Common myeloid progenitor, CD34-positive (primary cell): ENCODE results near the gene RNASEH2B.

Experiments
- CTCF ChIA-PET: fragments of 350-600 bp; sonication (Branson Sonifier 250); formaldehyde crosslinking; loops from one replicate; lab custom pipeline; 2021; ENCODE audit warnings: antibody characterized with exemption; lab: Charles Lee
- POLR2A ChIA-PET: fragments of 350-600 bp; sonication (Branson Sonifier 250); formaldehyde crosslinking; loops from one replicate; lab custom pipeline; 2021; ENCODE audit warnings: antibody characterized with exemption; lab: Charles Lee
- DNase-seq, 3 donors: peaks; one replicate each; pipeline versions ENCODE4 v3.0.0 to v3.0.0-alpha.2; 2013
- H3K27ac ChIP-seq, 2 experiments: 1 replicate in 1 of 2; 2 replicates in 1 of 2; pipeline ENCODE4 v1.7.0; 2013; ENCODE audit warnings: inconsistent platforms in 2 of 2, low read length in 2 of 2, mild to moderate bottlenecking in 2 of 2, low read depth in 1 of 2, moderate library complexity in 1 of 2; ENCODE audit not compliant: severe bottlenecking in 2 of 2, insufficient read depth in 1 of 2, poor library complexity in 1 of 2
- H3K27me3 ChIP-seq, 5 experiments: replicated peaks in 2 of 5; 1 replicate in 3 of 5; 2 replicates in 2 of 5; pipeline versions ENCODE4 v1.6.1 to v1.7.0; 2013; ENCODE audit warnings: low read length in 4 of 5, mild to moderate bottlenecking in 2 of 5, moderate library complexity in 2 of 5, inconsistent platforms in 1 of 5; ENCODE audit not compliant: insufficient read depth in 5 of 5, control insufficient read depth in 4 of 5
- H3K36me3 ChIP-seq, 4 experiments: 1 replicate in 2 of 4; 2 replicates in 2 of 4; pipeline versions ENCODE4 v1.6.1 to v1.7.0; 2013; ENCODE audit warnings: low read length in 3 of 4, control low read depth in 1 of 4, mild to moderate bottlenecking in 1 of 4; ENCODE audit not compliant: control insufficient read depth in 4 of 4, insufficient read depth in 4 of 4
- H3K4me1 ChIP-seq, 4 experiments: 1 replicate in 3 of 4; 2 replicates in 1 of 4; pipeline versions ENCODE4 v1.6.1 to v1.7.1; 2013; ENCODE audit warnings: low read length in 3 of 4, mild to moderate bottlenecking in 3 of 4, control low read depth in 1 of 4, inconsistent platforms in 1 of 4, moderate library complexity in 1 of 4; ENCODE audit not compliant: control insufficient read depth in 4 of 4, insufficient read depth in 4 of 4; ENCODE audit errors: control extremely low read depth in 1 of 4
- H3K4me3 ChIP-seq, 7 experiments: 1 replicate in 4 of 7; 2 replicates in 3 of 7; pipeline versions ENCODE4 v1.5.1 to v1.7.0; 2013; ENCODE audit warnings: mild to moderate bottlenecking in 7 of 7, low read length in 6 of 7, moderate library complexity in 6 of 7, inconsistent platforms in 2 of 7, low read depth in 2 of 7, control low read depth in 1 of 7; ENCODE audit not compliant: insufficient read depth in 4 of 7, control insufficient read depth in 1 of 7; ENCODE audit errors: extremely low read depth in 1 of 7
- H3K9me3 ChIP-seq, 5 experiments: 1 replicate in 4 of 5; 2 replicates in 1 of 5; pipeline versions ENCODE4 v1.6.1 to v1.7.1; 2013; ENCODE audit warnings: low read length in 4 of 5, mild to moderate bottlenecking in 2 of 5, inconsistent platforms in 1 of 5, low read depth in 1 of 5, moderate library complexity in 1 of 5; ENCODE audit not compliant: control insufficient read depth in 4 of 5, insufficient read depth in 2 of 5; ENCODE audit errors: control extremely low read depth in 1 of 5
- WGBS: methylation state at CpG from one replicate; pipeline ENCODE4 v1.1.5; 2013; ENCODE audit not compliant: insufficient coverage; 5-methylcytosine and 5-hydroxymethylcytosine counted together

RNASEH2B gene

DNA sequence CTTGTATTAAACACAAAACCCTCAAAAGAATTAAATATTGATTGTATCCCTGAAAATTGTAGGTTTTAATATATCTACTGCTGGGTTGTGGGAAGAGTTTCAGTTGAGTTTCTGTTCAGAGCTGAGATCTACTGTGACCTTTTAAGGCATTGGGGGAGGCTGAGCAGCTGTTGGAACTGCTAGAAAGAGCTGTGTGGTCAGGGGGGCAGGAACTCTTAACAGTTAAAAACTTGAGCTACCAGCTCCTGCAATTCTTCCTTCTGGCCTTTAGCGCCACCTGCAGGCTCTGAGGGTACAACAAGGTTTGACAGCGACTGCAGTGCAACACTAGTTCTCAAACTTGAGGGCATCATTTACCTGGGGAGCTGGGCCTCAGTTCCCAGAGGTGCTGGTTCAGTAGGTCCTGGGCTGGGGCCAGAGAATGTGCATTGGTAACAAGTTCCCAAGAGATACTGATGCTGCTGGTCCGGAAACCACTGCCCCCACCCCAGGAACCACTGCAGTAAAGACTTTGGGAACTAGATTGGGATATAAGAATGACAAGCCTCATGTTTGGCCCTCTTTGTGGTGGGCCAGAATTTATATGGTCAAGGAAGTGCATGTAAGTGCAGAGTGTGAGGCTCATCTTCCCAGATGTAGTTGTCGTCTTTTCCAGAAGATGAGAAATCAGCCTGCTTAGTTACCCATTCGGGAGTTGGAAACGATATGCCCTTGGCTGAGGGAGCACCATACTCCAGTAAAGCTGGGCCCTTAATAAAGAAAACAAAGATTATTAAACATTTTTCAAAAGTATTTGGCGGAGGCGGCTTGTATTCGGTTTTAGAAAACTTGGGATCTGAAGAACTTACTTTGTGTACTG lies 2.6 kb downstream of the RNASEH2B start:
- no peaks in the 10 kb centered on the region for H3K9me3 ChIP-seq
- peak overlapping the region; percentile 30 to 95 for H3K27ac ChIP-seq
- peaks cover 0 to 4% (median 0%) of the 10 kb centered on the region in 4 experiments for H3K36me3 ChIP-seq
- H3K4me3 ChIP-seq: peak overlapping the region in 6 of 7 experiments; percentile 83 to 97 (median 86)
- peaks cover 45 to 87% (median 69%) of the 10 kb centered on the region in 4 experiments for H3K4me1 ChIP-seq
- DNase-seq: peak; percentile 92 to 98 (median 98)
- WGBS: 50% methylated on average over 6 of the region's 9 CpGs
- H3K27me3 ChIP-seq: no peaks in the 10 kb centered on the region
- ChIA-PET CTCF (interaction anchor here (0.6 to 2.6 kb wide), 44 partner anchors 10 to 939 kb away, joined by 3 to 22 read pairs (median 4); no protein-coding TSS in a partner anchor), POLR2A (interaction anchor here (0.6 to 1.4 kb wide), 3 partner anchors 788 to 1869 kb away, joined by 3 to 9 read pairs (median 4); partner anchors contain the start of gene TRIM13)

- Histone ChIP-seq H3K9me3 (no peaks in the 10 kb centered on the region), H3K4me3 (no peak overlapping the region), H3K27me3 (no peaks in the 10 kb centered on the region), H3K36me3 (peaks cover 0 to 4% (median 0%) of the 10 kb centered on the region in 4 experiments), H3K27ac (peak overlapping the region in 1 of 2 experiments; percentile 16), H3K4me1 (peaks cover 51 to 90% (median 75%) of the 10 kb centered on the region in 4 experiments)
- ChIA-PET CTCF (interaction anchor here (0.9 to 2.6 kb wide), 10 partner anchors 10 to 936 kb away, joined by 3 to 19 read pairs (median 12); no protein-coding TSS in a partner anchor), POLR2A (no interaction called here)
- DNase-seq: no peak
- WGBS: no CpG with 5 or more reads among the region's 2 CpGs
Observed at GRCh38 chr13:50912851-50913250, 3.3 kb downstream of the RNASEH2B start.

GRCh38 chr13:50914176-50914700 lies 4.6 kb downstream of the RNASEH2B start:
- CTCF ChIA-PET: interaction anchor here (0.7 to 3.5 kb wide), 10 partner anchors 11 to 938 kb away, joined by 3 to 19 read pairs (median 4); partner anchors contain the start of gene TRIM13
- no peaks in the 10 kb centered on the region for H3K27me3 ChIP-seq
- H3K4me3 ChIP-seq: no peak overlapping the region
- no peak overlapping the region for H3K27ac ChIP-seq
- H3K9me3 ChIP-seq: no peaks in the 10 kb centered on the region
- DNase-seq: peak in 1 of 3 donors; percentile 28
- H3K36me3 ChIP-seq: peaks cover 0 to 4% (median 0%) of the 10 kb centered on the region in 4 experiments
- H3K4me1 ChIP-seq: peaks cover 43 to 86% (median 72%) of the 10 kb centered on the region in 4 experiments
- 78% methylated on average over 8 of the region's 9 CpGs for WGBS
- POLR2A ChIA-PET: interaction anchor here (0.6 kb wide), 1 partner anchor 450 kb away, joined by 3 read pairs; no protein-coding TSS in a partner anchor

GRCh38 chr13:50914848-50915247 lies 5.3 kb downstream of the RNASEH2B start:
- Histone ChIP-seq H3K4me1 (peaks cover 43 to 89% (median 72%) of the 10 kb centered on the region in 4 experiments), H3K27ac (peak overlapping the region in 1 of 2 experiments; percentile 40), H3K36me3 (peaks cover 0 to 4% (median 0%) of the 10 kb centered on the region in 4 experiments), H3K9me3 (no peaks in the 10 kb centered on the region), H3K4me3 (no peak overlapping the region), H3K27me3 (no peaks in the 10 kb centered on the region)
- peak in 1 of 3 donors; percentile 70 for DNase-seq
- CTCF ChIA-PET: interaction anchor here (0.6 to 3.5 kb wide), 17 partner anchors 11 to 1243 kb away, joined by 3 to 19 read pairs (median 4); no protein-coding TSS in a partner anchor
- 100% methylated on average over 1 of the region's 1 CpG for WGBS
- POLR2A ChIA-PET: interaction anchor here (1.2 kb wide), 1 partner anchor 833 kb away, joined by 3 read pairs; no protein-coding TSS in a partner anchor

- H3K9me3 ChIP-seq: no peaks in the 10 kb centered on the region
- peak overlapping the region in 2 of 7 experiments; percentile 2 to 10 for H3K4me3 ChIP-seq
- DNase-seq: peak; percentile 63 to 83 (median 78)
- ChIA-PET POLR2A (interaction anchor here (1.2 kb wide), 1 partner anchor 833 kb away, joined by 3 read pairs; no protein-coding TSS in a partner anchor), CTCF (interaction anchor here (0.6 to 3.5 kb wide), 14 partner anchors 12 to 1244 kb away, joined by 3 to 19 read pairs (median 4); no protein-coding TSS in a partner anchor)
- peaks cover 0 to 4% (median 0%) of the 10 kb centered on the region in 4 experiments for H3K36me3 ChIP-seq
- H3K27ac ChIP-seq: no peak overlapping the region
- H3K27me3 ChIP-seq: no peaks in the 10 kb centered on the region
- H3K4me1 ChIP-seq: peaks cover 43 to 85% (median 70%) of the 10 kb centered on the region in 4 experiments
- 74% methylated on average over 4 of the region's 5 CpGs for WGBS
Observed at GRCh38 chr13:50915565-50915964, 6.0 kb downstream of the RNASEH2B start.

GRCh38 chr13:50916701-50917184 lies 7.2 kb downstream of the RNASEH2B start:
- Histone ChIP-seq H3K4me1 (peaks cover 36 to 73% (median 61%) of the 10 kb centered on the region in 4 experiments), H3K27me3 (no peaks in the 10 kb centered on the region), H3K9me3 (peaks cover 0 to 8% (median 4%) of the 10 kb centered on the region in 5 experiments), H3K27ac (peak overlapping the region; percentile 38 to 76), H3K4me3 (peak overlapping the region in 5 of 7 experiments; percentile 27 to 65 (median 48)), H3K36me3 (peaks cover under 1 to 12% (median 5%) of the 10 kb centered on the region in 4 experiments)
- peak; percentile 75 to 95 (median 91) for DNase-seq
- WGBS: 0% methylated on average over 1 of the region's 2 CpGs
- ChIA-PET CTCF (interaction anchor here (0.6 to 3.5 kb wide), 6 partner anchors 13 to 1267 kb away, joined by 3 to 19 read pairs (median 4); no protein-coding TSS in a partner anchor), POLR2A (no interaction called here)
